PFSK-1 (cell line): ENCODE data around the gene NEU1.

Experiments used
- FOXP2 ChIP-seq: optimal IDR thresholded peaks from 2 replicates; pipeline ENCODE3; 2011; ENCODE audit warnings: borderline replicate concordance, control low read depth, inconsistent platforms; ENCODE audit not compliant: insufficient read depth; ENCODE audit errors: extremely low read length, extremely low read depth
- POLR2AphosphoS5 ChIP-seq: IDR thresholded peaks from 2 replicates; pipeline ENCODE4 v1.6.1; 2012; ENCODE audit warnings: low read depth, mild to moderate bottlenecking, control low read depth, low read length, moderate library complexity
- SIN3A ChIP-seq: IDR thresholded peaks from 2 replicates; pipeline ENCODE4 v1.6.1; 2012; ENCODE audit warnings: mild to moderate bottlenecking, low read length, moderate library complexity, borderline replicate concordance; ENCODE audit not compliant: insufficient read depth
- TAF1 ChIP-seq: IDR thresholded peaks from 2 replicates; pipeline ENCODE4 v1.6.1; 2012; ENCODE audit warnings: low read length, control low read depth, borderline replicate concordance; ENCODE audit not compliant: insufficient read depth
- TF ChIP-seq, protein P1 (sequence below), 2 experiments: IDR thresholded peaks; 2 replicates each; pipeline versions ENCODE4 v1.6.1 to v1.8.0; 2011 to 2012; ENCODE audit warnings: low read depth in 2 of 2, low read length in 2 of 2, control low read depth in 1 of 2, inconsistent platforms in 1 of 2, mild to moderate bottlenecking in 1 of 2, moderate library complexity in 1 of 2; ENCODE audit not compliant: insufficient read depth in 1 of 2

NEU1 gene

DNA sequence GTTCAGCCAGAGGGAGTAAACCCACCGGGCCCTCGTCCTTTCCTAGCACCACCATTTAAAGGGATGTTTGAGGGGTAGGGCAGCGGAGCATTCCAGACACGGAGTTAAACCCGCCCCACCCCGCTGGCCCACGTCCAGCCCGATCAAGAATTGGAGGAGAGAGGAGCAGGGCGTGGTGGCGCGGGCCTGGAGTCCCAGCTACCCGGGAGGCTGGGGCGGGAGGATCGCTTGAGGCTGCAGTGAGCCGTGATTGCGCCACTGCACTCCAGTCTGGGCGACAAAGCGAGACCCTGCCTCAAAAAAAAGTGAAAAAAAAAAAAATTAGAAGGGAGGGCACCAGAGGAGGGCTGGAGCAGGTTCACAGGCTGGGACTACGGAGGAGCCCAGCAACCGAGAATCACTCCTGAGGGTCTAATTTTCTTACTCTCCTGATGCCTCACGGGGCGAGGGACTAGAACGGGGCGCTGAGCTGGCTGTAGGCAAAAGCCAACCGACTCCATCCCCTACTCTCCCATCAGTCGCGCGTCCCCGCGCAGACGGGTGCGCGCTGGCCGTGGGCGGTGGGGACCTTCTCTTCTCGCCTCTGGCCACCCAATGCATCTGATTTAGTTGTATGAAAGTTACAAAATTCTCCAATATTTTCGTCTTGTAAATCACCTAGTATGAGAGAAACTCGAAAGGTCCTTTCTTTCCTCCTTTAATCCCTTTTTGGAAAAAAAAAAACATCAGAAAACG, 41.2 kb downstream of the NEU1 start:
- TF ChIP-seq FOXP2 = no peak
- peak; percentile 87 for TF ChIP-seq POLR2AphosphoS5
- TF ChIP-seq SIN3A = 0 out of 2 replicates have a peak, but pooled peaks have one; percentile 10
- TF ChIP-seq TAF1 = 0 out of 2 replicates have a peak, but pooled peaks have one; percentile 16
- TF ChIP-seq, protein P1, sequence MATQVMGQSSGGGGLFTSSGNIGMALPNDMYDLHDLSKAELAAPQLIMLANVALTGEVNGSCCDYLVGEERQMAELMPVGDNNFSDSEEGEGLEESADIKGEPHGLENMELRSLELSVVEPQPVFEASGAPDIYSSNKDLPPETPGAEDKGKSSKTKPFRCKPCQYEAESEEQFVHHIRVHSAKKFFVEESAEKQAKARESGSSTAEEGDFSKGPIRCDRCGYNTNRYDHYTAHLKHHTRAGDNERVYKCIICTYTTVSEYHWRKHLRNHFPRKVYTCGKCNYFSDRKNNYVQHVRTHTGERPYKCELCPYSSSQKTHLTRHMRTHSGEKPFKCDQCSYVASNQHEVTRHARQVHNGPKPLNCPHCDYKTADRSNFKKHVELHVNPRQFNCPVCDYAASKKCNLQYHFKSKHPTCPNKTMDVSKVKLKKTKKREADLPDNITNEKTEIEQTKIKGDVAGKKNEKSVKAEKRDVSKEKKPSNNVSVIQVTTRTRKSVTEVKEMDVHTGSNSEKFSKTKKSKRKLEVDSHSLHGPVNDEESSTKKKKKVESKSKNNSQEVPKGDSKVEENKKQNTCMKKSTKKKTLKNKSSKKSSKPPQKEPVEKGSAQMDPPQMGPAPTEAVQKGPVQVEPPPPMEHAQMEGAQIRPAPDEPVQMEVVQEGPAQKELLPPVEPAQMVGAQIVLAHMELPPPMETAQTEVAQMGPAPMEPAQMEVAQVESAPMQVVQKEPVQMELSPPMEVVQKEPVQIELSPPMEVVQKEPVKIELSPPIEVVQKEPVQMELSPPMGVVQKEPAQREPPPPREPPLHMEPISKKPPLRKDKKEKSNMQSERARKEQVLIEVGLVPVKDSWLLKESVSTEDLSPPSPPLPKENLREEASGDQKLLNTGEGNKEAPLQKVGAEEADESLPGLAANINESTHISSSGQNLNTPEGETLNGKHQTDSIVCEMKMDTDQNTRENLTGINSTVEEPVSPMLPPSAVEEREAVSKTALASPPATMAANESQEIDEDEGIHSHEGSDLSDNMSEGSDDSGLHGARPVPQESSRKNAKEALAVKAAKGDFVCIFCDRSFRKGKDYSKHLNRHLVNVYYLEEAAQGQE (IDR thresholded peaks at IDR 0.05; ENCODE audit: insufficient read depth in 1 of 2, low read depth in 2 of 2, low read length in 2 of 2) = no peak

DNA sequence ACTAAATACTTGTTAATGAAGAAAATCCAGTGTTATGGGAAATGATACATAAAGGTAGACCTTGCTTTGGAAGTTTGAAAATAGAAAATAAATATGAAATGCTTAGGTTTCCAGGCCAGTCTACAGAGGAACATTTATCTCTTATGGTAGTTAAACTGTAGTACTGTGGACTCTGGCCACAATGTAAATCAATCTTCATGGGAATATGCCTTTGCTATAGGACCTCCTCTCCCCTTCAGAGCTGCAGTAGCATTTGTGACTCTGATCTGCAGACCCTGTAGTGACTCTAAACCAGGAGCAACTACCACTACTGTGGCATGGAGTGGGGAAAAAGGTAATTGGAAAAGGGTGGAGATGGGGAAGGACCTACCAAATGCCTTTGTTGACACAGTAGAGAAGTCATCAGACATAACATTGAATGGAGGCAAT, 42.7 kb downstream of the NEU1 start:
- no peak for TF ChIP-seq FOXP2
- no peak for TF ChIP-seq TAF1
- no peak for TF ChIP-seq SIN3A

DNA sequence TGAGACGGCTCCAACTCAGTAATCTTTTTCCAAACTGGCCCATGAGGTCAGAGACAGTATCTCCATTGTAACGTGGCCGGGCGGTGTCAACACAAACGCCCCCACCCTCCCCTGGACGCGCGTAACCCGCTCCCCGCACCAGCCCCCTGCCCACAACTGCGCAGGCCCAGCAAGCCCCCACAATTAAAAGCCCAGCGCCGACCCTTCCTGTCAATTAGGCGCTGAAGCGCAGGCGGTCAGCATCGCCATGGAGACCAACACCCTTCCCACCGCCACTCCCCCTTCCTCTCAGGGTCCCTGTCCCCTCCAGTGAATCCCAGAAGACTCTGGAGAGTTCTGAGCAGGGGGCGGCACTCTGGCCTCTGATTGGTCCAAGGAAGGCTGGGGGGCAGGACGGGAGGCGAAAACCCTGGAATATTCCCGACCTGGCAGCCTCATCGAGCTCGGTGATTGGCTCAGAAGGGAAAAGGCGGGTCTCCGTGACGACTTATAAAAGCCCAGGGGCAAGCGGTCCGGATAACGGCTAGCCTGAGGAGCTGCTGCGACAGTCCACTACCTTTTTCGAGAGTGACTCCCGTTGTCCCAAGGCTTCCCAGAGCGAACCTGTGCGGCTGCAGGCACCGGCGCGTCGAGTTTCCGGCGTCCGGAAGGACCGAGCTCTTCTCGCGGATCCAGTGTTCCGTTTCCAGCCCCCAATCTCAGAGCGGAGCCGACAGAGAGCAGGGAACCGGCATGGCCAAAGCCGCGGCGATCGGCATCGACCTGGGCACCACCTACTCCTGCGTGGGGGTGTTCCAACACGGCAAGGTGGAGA, 47.4 kb downstream of the NEU1 start, which contains the start of the genes HSPA1A and HSPA1L:
Gene HSPA1A (plus strand): TSS at position 519 of the 814 bp plus-strand sequence. CDS start 214 bp downstream, at position 733.
Gene HSPA1L (minus strand): TSS at position 259 of the 814 bp plus-strand sequence. CDS start 3,311 bp downstream, outside the sequence.
- TF ChIP-seq, protein P1 (IDR thresholded peaks at IDR 0.05; ENCODE audit: insufficient read depth in 1 of 2, low read depth in 2 of 2, low read length in 2 of 2) = no peak
- no peak for TF ChIP-seq POLR2AphosphoS5
- TF ChIP-seq FOXP2 = no peak
- TF ChIP-seq TAF1 = no peak
- TF ChIP-seq SIN3A = no peak

DNA sequence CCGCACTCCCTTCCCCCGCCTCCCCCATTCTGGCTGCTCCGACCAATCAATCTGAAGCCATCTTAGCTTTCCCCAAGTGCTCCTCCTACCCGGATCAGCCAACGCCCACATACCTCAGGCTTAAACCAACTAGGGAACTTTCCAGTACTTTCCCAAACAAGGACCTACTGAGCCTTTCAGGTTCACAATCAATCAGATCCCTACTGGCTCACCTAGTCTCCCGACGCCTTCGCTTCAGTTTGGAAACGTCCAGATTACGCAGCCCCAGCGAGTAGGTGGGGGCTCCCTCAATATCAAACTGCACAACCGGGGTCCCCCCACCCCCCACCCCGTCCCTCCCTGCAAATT, 48.0 kb downstream of the NEU1 start:
- TF ChIP-seq SIN3A (no peak), FOXP2 (no peak), TAF1 (no peak), POLR2AphosphoS5 (no peak)
- TF ChIP-seq, protein P1 (IDR thresholded peaks at IDR 0.05; ENCODE audit: insufficient read depth in 1 of 2, low read depth in 2 of 2, low read length in 2 of 2) = no peak

DNA sequence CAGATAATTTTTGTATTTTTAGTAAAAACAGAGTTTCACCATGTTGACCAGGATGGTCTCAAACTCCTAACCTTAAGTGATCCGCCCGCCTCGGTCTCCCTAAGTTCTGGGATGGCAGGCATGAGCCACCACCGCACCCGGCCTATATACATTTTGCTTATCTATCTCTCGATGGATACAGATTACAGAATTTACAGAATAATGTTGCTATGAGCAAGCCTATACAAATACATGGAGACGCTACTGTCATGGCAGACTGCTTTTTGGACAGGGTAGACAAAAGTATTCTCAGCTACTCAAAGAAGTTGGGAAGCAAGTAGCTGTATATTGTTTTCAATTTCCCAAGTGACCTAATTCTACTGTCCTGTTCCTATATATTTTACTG, 49.2 kb downstream of the NEU1 start:
- TF ChIP-seq TAF1 (no peak), SIN3A (no peak)
- TF ChIP-seq, protein P1 (IDR thresholded peaks at IDR 0.05; ENCODE audit: insufficient read depth in 1 of 2, low read depth in 2 of 2, low read length in 2 of 2) = no peak
